Panc1 (cell line): Measurements from ENCODE around the gene SNUPN.

Source experiments
- CTCF ChIP-seq: fragments of 450-650 bp; IDR thresholded peaks from 2 replicates; pipeline ENCODE4 v1.5.1; 2017; ENCODE audit warnings: mild to moderate bottlenecking
- POLR2AphosphoS5 ChIP-seq: IDR thresholded peaks from 2 replicates; pipeline ENCODE4 v1.6.1; 2012; ENCODE audit warnings: mild to moderate bottlenecking, low read depth, low read length, moderate library complexity
- REST ChIP-seq, 2 experiments: IDR thresholded peaks; 2 replicates each; pipeline ENCODE4 v1.6.1; 2011 to 2012; ENCODE audit warnings: low read depth in 2 of 2, control low read depth in 1 of 2, low read length in 1 of 2, mild to moderate bottlenecking in 1 of 2, moderate library complexity in 1 of 2; ENCODE audit not compliant: insufficient read depth in 1 of 2
- SIN3A ChIP-seq: IDR thresholded peaks from 2 replicates; pipeline ENCODE4 v1.6.1; 2012; ENCODE audit warnings: low read depth, mild to moderate bottlenecking, low read length, moderate library complexity, borderline replicate concordance; ENCODE audit not compliant: insufficient read depth
- TCF7L2 ChIP-seq: IDR thresholded peaks from 2 replicates; pipeline ENCODE4 v1.6.1; 2011; ENCODE audit warnings: mild to moderate bottlenecking, low read depth, low read length, inconsistent platforms

DNA sequence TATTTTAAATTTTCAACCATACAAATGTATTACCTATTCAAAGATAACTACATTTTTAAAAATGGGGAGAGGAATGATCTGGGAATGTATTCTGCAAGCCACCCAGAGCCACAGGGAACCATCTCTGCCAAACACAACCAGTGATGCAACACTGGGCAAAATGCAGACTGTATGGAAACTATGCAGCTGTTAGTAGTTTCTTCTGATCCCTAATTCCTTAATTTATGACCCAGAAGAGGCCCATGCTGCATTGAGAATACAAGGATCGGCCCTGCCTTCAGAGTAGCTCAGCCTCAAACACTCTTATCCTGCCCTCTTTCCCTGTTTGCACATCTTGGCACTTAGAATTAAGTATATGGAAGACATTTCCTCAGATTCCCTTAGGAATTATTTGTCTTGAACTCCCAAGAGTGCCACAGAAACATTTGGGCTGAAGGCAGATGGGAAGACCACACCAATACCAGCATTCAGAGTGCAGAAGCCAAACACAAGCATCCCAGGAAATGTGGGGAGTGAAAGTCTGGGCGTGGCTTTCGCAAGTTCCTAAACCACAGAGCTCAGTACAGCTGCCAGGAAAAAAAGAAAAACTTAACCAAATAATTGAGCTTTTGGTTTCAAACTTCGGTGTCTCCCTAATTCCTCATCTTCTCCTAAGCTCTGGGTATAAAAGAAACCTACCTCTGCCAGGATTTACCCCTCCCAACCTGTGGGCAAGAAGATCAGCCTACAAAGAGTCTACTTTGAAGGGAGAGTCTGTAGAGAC lies 5.3 kb downstream of the SNUPN start:
- TF ChIP-seq CTCF = no peak
- no peak for TF ChIP-seq REST (IDR thresholded peaks at IDR 0.05; ENCODE audit: insufficient read depth in 1 of 2, low read depth in 2 of 2, low read length in 1 of 2)
- TF ChIP-seq POLR2AphosphoS5 = no peak
- no peak for TF ChIP-seq SIN3A
- TF ChIP-seq TCF7L2 = no peak
